Measurements from ENCODE around the gene GUCY1A1. TPM values are rescaled to one million over a fixed set of nuclear protein-coding genes. Genes with fewer than 3 reads are reported as not detected.

Gene GUCY1A1
- total RNA-seq, 1 donor from 2014 or later = 0.44 TPM

- Mint-ChIP-seq H3K4me1 (no peaks in the 10 kb centered on the region), H3K36me3 (ENCODE audit: low read depth) (no peaks in the 10 kb centered on the region), H3K27me3 (ENCODE audit: low read depth) (peaks cover 7% of the 10 kb centered on the region), H3K27ac (ENCODE audit: unreplicated experiment) (no peak overlapping the region), H3K4me3 (no peak overlapping the region), H3K9me3 (no peaks in the 10 kb centered on the region)
- DNase-seq (ENCODE audit: low read depth, low spot score) = no peak
- TF ChIP-seq CTCF (conservative IDR thresholded peaks at IDR 0.05) = no peak
These were observed 26.5 kb downstream of the GUCY1A1 start for GRCh38 chr4:155693015-155693663.

GRCh38 chr4:155694100-155694785 is 27.6 kb downstream of the GUCY1A1 start:
- Mint-ChIP-seq H3K4me1 (no peaks in the 10 kb centered on the region), H3K27ac (ENCODE audit: unreplicated experiment) (no peak overlapping the region), H3K36me3 (ENCODE audit: low read depth) (no peaks in the 10 kb centered on the region), H3K4me3 (no peak overlapping the region), H3K9me3 (no peaks in the 10 kb centered on the region), H3K27me3 (ENCODE audit: low read depth) (peaks cover 7% of the 10 kb centered on the region)
- no peak for DNase-seq (ENCODE audit: low read depth, low spot score)
- no peak for TF ChIP-seq CTCF (conservative IDR thresholded peaks at IDR 0.05)

- H3K4me3 Mint-ChIP-seq = no peak overlapping the region
- no peaks in the 10 kb centered on the region for H3K36me3 Mint-ChIP-seq (ENCODE audit: low read depth)
- no peaks in the 10 kb centered on the region for H3K9me3 Mint-ChIP-seq
- no peak for TF ChIP-seq CTCF (conservative IDR thresholded peaks at IDR 0.05)
- peaks cover 7% of the 10 kb centered on the region for H3K27me3 Mint-ChIP-seq (ENCODE audit: low read depth)
- no peaks in the 10 kb centered on the region for H3K4me1 Mint-ChIP-seq
- DNase-seq (ENCODE audit: low read depth, low spot score) = no peak
- H3K27ac Mint-ChIP-seq (ENCODE audit: unreplicated experiment) = no peak overlapping the region
These were observed 29.6 kb downstream of the GUCY1A1 start for GRCh38 chr4:155696226-155696625.

- Mint-ChIP-seq H3K27ac (ENCODE audit: unreplicated experiment) (no peak overlapping the region), H3K36me3 (ENCODE audit: low read depth) (no peaks in the 10 kb centered on the region), H3K27me3 (ENCODE audit: low read depth) (peaks cover 7% of the 10 kb centered on the region), H3K4me1 (no peaks in the 10 kb centered on the region), H3K4me3 (no peak overlapping the region), H3K9me3 (no peaks in the 10 kb centered on the region)
- DNase-seq (ENCODE audit: low read depth, low spot score) = no peak
- no peak for TF ChIP-seq CTCF (conservative IDR thresholded peaks at IDR 0.05)
These were observed 30.1 kb downstream of the GUCY1A1 start for GRCh38 chr4:155696726-155697125.

GRCh38 chr4:155701827-155702226 is 35.2 kb downstream of the GUCY1A1 start:
- no peak for TF ChIP-seq CTCF (conservative IDR thresholded peaks at IDR 0.05)
- no peaks in the 10 kb centered on the region for H3K9me3 Mint-ChIP-seq
- H3K4me1 Mint-ChIP-seq = peaks cover 8% of the 10 kb centered on the region
- H3K27ac Mint-ChIP-seq (ENCODE audit: unreplicated experiment) = no peak overlapping the region
- H3K36me3 Mint-ChIP-seq (ENCODE audit: low read depth) = no peaks in the 10 kb centered on the region
- H3K27me3 Mint-ChIP-seq (ENCODE audit: low read depth) = peaks cover 3% of the 10 kb centered on the region
- no peak for DNase-seq (ENCODE audit: low read depth, low spot score)
- no peak overlapping the region for H3K4me3 Mint-ChIP-seq
